Gastroesophageal sphincter (tissue), 4 donors: ENCODE data around the gene MND1. TPM values are rescaled to one million over a fixed set of nuclear protein-coding genes. Genes with fewer than 3 reads are reported as not detected.
A peak's percentile ranks its signal among the peaks of the same experiment; 100 is the strongest.
"Not testable (repeated sequence)": the region's sequence is repeated elsewhere in the genome, so short reads cannot be mapped to it uniquely, and the experiment has no call there.

Experiments used
- ATAC-seq: fragments of 150-250 bp; one replicate; pipeline ENCODE4 v1.9.1; 2016; ENCODE audit warnings: mild to moderate bottlenecking, moderate library complexity
- H3K27ac ChIP-seq, 4 donors: fragments of 200-600 bp; sonication (generic) in 3 of 4; 1 replicate in 3 of 4; 2 replicates in 1 of 4; pipeline ENCODE4 v1.5.1; 2016 to 2019
- H3K27me3 ChIP-seq: fragments of 200-600 bp; sonication (generic); one replicate; pipeline ENCODE4 v1.5.1; 2019
- H3K36me3 ChIP-seq, 2 donors: fragments of 200-600 bp; sonication (generic); one replicate each; pipeline ENCODE4 v1.5.1; 2019; ENCODE audit warnings: control low read depth in 1 of 2
- H3K4me1 ChIP-seq, 3 donors: fragments of 200-600 bp; sonication (generic); 1 replicate in 2 of 3; 2 replicates in 1 of 3; pipeline ENCODE4 v1.5.1; 2016 to 2019; ENCODE audit warnings: control low read depth in 2 of 3
- H3K4me3 ChIP-seq, 2 donors: fragments of 200-600 bp; sonication (generic); one replicate each; pipeline ENCODE4 v1.5.1; 2019; ENCODE audit warnings: mild to moderate bottlenecking in 1 of 2, moderate library complexity in 1 of 2
- H3K9me3 ChIP-seq, 3 donors: fragments of 200-600 bp; sonication (generic); one replicate each; pipeline ENCODE4 v1.5.1; 2017 to 2019; ENCODE audit warnings: control low read depth in 2 of 3
- EP300 ChIP-seq: sonication (generic); formaldehyde crosslinking; IDR thresholded peaks from one replicate; pipeline ENCODE4 v1.6.1; 2017; ENCODE audit warnings: antibody characterized with exemption, mild to moderate bottlenecking
- POLR2A ChIP-seq, 2 donors: fragments of 450-650 bp; IDR thresholded peaks; one replicate each; pipeline ENCODE4 v1.6.1; 2017; ENCODE audit warnings: antibody characterized with exemption in 2 of 2, mild to moderate bottlenecking in 2 of 2, moderate library complexity in 1 of 2
- POLR2AphosphoS5 ChIP-seq: sonication (generic); formaldehyde crosslinking; IDR thresholded peaks from one replicate; pipeline ENCODE4 v1.6.1; 2017; ENCODE audit warnings: antibody characterized with exemption
- WGBS, 2 donors: methylation state at CpG; one replicate each; pipeline ENCODE4 v1.1.5; 2018; ENCODE audit warnings: low coverage in 1 of 2; 5-methylcytosine and 5-hydroxymethylcytosine counted together
- total RNA-seq, 4 donors: library from RNA; depleted of rRNA; stranded (reverse); fragments of >200 nt; gene quantifications; one replicate each; pipeline ENCODE4 v1.1.0, GENCODE V29; 2016
- TF ChIP-seq, protein P1 (sequence below), 4 experiments: fragments of 200-600 bp in 2 of 4; fragments of 450-650 bp in 2 of 4; sonication (generic) in 1 of 4; IDR thresholded peaks; one replicate each; pipeline ENCODE4 v1.5.1; 2017 to 2019; ENCODE audit warnings: antibody characterized with exemption in 4 of 4, mild to moderate bottlenecking in 2 of 4, moderate library complexity in 2 of 4

Gene MND1
- total RNA-seq, 4 donors from 2014 or later = 0.78 to 4.8 (median 1.2) TPM; not detected in 1

DNA sequence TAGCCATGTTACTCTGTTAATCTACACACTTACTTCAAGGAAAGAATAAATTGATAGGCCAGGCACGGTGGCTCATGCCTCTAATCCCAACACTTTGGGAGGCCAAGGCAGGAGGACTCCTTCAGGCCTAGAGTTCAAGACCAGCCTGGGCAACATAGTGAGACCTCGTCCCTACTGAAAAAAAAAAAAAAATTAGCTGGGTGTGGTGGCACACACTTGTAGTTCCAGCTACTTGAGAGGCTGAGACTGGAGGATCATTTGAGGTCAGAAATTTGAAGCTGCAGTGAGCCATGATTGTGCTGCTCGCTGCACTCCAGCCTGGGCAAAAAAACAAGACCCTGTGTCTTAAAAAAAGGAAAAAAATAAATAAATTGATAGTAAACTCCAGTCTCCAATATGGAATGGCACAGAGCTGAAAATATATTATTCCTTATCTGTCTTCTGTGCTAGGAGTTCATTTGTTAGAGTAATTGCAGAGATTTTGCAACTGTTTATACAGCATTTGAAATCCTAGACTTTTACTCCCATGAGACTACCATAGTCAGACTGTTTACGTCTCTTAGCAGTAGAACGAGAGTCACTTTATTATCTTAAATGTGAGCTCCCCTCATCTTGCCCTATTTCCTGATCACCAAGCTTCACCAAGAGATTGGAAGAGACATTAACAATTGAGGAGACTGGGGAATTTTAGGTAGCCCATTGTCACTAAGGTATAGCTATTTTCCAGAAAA is 102.9 kb downstream of the MND1 start:
- Histone ChIP-seq H3K36me3 (no peaks in the 10 kb centered on the region), H3K27ac (no peak overlapping the region), H3K4me3 (no peak overlapping the region), H3K27me3 (no peaks in the 10 kb centered on the region), H3K4me1 (peaks cover 0 to 16% (median 0%) of the 10 kb centered on the region in 3 donors), H3K9me3 (no peaks in the 10 kb centered on the region)
- WGBS, 2 donors = 56 to 90% methylated on average over 2 to 5 of the region's 5 CpGs
- TF ChIP-seq EP300 (no peak), POLR2AphosphoS5 (no peak), POLR2A (IDR thresholded peaks at IDR 0.05) (no peak)
- TF ChIP-seq, protein P1, sequence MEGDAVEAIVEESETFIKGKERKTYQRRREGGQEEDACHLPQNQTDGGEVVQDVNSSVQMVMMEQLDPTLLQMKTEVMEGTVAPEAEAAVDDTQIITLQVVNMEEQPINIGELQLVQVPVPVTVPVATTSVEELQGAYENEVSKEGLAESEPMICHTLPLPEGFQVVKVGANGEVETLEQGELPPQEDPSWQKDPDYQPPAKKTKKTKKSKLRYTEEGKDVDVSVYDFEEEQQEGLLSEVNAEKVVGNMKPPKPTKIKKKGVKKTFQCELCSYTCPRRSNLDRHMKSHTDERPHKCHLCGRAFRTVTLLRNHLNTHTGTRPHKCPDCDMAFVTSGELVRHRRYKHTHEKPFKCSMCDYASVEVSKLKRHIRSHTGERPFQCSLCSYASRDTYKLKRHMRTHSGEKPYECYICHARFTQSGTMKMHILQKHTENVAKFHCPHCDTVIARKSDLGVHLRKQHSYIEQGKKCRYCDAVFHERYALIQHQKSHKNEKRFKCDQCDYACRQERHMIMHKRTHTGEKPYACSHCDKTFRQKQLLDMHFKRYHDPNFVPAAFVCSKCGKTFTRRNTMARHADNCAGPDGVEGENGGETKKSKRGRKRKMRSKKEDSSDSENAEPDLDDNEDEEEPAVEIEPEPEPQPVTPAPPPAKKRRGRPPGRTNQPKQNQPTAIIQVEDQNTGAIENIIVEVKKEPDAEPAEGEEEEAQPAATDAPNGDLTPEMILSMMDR (IDR thresholded peaks at IDR 0.05) = no peak
- peak; percentile 44 for ATAC-seq

DNA sequence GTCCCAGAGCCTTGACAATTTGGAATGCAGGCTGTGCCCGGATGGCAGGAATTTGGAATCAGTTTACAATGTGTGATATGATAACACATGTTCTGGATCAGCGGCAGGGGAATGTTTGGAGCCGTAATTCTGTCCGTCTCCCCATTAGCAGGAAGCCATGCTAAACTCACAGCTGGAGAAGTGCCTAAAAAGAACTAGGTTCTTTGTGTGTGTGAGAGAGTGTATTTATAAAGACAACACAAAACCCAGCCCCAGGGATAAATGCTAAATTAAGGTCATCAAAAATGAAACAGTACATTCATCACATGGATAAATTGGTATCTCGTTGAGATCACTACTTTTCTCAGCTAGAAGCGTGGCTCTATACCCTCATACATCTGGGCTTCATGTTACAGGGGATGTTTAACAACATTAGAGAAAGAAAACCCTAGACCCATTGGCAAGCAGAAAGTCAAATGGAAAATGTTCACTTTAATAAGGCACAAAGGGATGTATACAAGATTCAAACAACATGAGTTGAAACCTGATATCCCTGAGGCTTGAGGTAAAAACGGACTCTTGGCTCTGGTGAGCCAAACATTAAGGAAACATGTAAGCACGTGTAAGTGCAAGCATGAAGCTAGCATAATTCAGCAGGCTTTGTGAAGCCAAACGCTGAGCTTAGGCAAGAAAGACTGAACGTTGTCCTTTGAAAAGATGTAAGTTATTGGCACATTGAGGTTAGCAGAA is 103.7 kb downstream of the MND1 start:
- 6 to 21% methylated on average over 10 of the region's 10 CpGs for WGBS, 2 donors
- Histone ChIP-seq H3K4me3 (no peak overlapping the region), H3K27ac (peak overlapping the region in 2 of 4 donors; percentile 22 to 46), H3K36me3 (no peaks in the 10 kb centered on the region), H3K4me1 (peaks cover 0 to 16% (median 0%) of the 10 kb centered on the region in 3 donors), H3K9me3 (no peaks in the 10 kb centered on the region), H3K27me3 (no peaks in the 10 kb centered on the region)
- no peak for ATAC-seq
- no peak for TF ChIP-seq POLR2AphosphoS5
- no peak for TF ChIP-seq EP300
- TF ChIP-seq POLR2A (IDR thresholded peaks at IDR 0.05) = no peak
- TF ChIP-seq, protein P1 (IDR thresholded peaks at IDR 0.05) = no peak

DNA sequence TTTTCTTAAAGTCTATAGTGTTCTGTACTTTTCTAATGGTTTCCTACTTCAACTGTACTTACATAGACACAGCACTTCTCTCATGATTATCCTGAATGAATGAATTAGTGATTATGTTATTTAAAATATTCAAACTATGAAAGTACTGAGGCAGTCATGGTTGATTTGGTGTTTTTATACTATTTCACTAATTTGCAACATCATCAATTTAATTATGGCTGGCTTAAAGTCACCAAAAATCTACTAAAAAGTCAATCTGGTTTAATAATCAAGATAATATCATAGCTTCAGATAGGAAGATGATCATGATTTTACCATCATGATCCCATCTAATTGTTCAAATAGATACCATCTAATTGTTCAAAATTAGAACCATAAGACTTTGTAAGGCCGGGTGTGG is 104.8 kb downstream of the MND1 start:
- no peak for ATAC-seq
- Histone ChIP-seq H3K27me3 (no peaks in the 10 kb centered on the region), H3K4me3 (no peak overlapping the region), H3K4me1 (peaks cover 0 to 16% (median 0%) of the 10 kb centered on the region in 3 donors), H3K36me3 (no peaks in the 10 kb centered on the region), H3K27ac (no peak overlapping the region), H3K9me3 (no peaks in the 10 kb centered on the region)
- TF ChIP-seq EP300 = no peak
- no peak for TF ChIP-seq POLR2A (IDR thresholded peaks at IDR 0.05)
- TF ChIP-seq POLR2AphosphoS5 = no peak
- TF ChIP-seq, protein P1 (IDR thresholded peaks at IDR 0.05) = no peak
- whole genome bisulfite sequencing, 2 donors = 80 to 100% methylated on average over 1 of the region's 1 CpG

DNA sequence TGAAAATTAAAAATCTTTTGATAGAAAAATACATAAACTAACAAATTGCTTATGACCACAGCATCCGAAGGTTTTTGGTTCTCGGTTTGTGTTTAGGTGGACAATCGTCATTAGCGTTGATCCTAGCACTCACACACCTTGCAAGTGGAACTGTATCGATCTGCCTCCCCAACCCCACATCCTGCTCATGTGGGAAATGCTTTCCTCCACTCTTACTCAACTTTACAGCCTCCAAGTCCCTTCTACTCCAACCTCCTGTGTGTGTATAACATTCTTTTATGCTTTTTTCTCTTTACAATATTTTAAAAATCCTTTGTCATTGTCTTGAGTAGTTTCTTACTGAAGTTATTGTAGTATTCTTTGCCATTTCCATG is 106.0 kb downstream of the MND1 start:
- WGBS, 2 donors = 86 to 92% methylated on average over 5 of the region's 5 CpGs
- no peak for TF ChIP-seq POLR2AphosphoS5
- no peaks in the 10 kb centered on the region for H3K27me3 ChIP-seq
- no peak for ATAC-seq
- no peaks in the 10 kb centered on the region for H3K9me3 ChIP-seq
- H3K27ac ChIP-seq = no peak overlapping the region
- no peak overlapping the region for H3K4me3 ChIP-seq
- H3K36me3 ChIP-seq = no peaks in the 10 kb centered on the region
- H3K4me1 ChIP-seq = peaks cover 0 to 16% (median 0%) of the 10 kb centered on the region in 3 donors

DNA sequence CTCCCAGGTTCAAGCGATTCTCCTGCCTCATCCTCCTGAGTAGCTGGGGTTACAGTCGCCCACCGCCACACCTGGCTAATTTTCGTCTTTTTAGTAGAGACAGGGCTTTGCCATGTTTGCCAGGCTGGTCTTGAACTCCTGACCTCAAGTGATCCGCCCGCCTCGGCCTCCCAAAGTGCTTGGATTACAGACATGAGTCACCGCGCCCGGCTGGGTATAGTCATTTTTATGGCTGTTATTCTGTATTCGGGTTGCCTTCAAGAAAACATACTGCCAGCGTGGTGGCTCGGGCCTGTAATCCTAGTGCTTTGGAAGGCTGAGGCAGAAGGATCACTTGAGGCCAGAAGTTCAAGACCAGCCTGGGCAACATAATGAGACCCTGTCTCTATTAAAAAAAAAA is 106.7 kb downstream of the MND1 start:
- 88% methylated on average over 9 of the region's 13 CpGs; no CpG with 5 or more reads in 1 of the 2 donors for WGBS, 2 donors
- H3K36me3 ChIP-seq, ATAC-seq, H3K4me3 ChIP-seq, H3K9me3 ChIP-seq, H3K27ac ChIP-seq, H3K27me3 ChIP-seq: not testable (repeated sequence)
- H3K4me1 ChIP-seq = peaks cover 0 to 16% (median 0%) of the 10 kb centered on the region in 3 donors
